Endothelial cell of umbilical vein (primary cell): ENCODE measurements around the gene RPL10A. TPM values are rescaled to one million over a fixed set of nuclear protein-coding genes. Genes with fewer than 3 reads are reported as not detected.
A peak's percentile ranks its signal among the peaks of the same experiment; 100 is the strongest.

Source experiments
- BruUV-seq: library from RNA; stranded (reverse); fragments of 400-500 nt; replicated peaks from 2 replicates; lab custom pipeline; 2021; lab: Mats Ljungman, UMichigan
- CTCF ChIA-PET: fragments of 300-600, 350-600 bp; sonication (Branson Sonifier 250); formaldehyde crosslinking; loops from one replicate; lab custom pipeline; 2021; ENCODE audit warnings: antibody characterized with exemption, inconsistent platforms; lab: Charles Lee
- POLR2A ChIA-PET: fragments of 300-600, 350-600 bp; sonication (Branson Sonifier 250); formaldehyde crosslinking; loops from one replicate; lab custom pipeline; 2021; ENCODE audit warnings: antibody characterized with exemption, inconsistent platforms; lab: Charles Lee
- DNase-seq: peaks from one replicate; pipeline ENCODE4 v3.0.0-alpha.2; 2011; ENCODE audit warnings: low read depth, low spot score
- FAIRE-seq: peaks from 2 replicates; lab custom pipeline; 2011; peaks lifted over from hg19 to GRCh38; lab: Jason Lieb, UNC
- H2AFZ ChIP-seq: 2 replicates; pipeline ENCODE4 v1.6.0; 2012; ENCODE audit warnings: low read depth, low read length, control low read depth, inconsistent platforms
- H3K27ac ChIP-seq: 2 replicates; pipeline ENCODE4 v1.5.1; 2011; ENCODE audit warnings: low read depth, mild to moderate bottlenecking, control low read depth, low read length, moderate library complexity; ENCODE audit not compliant: insufficient read depth
- H3K27me3 ChIP-seq, 2 experiments: 2 replicates each; pipeline versions ENCODE4 v1.6.0 to v1.6.1; 2011; ENCODE audit warnings: low read length in 2 of 2, mixed read lengths in 1 of 2; ENCODE audit not compliant: control insufficient read depth in 2 of 2, insufficient read depth in 2 of 2
- H3K36me3 ChIP-seq, 2 experiments: 2 replicates in 1 of 2; 3 replicates in 1 of 2; pipeline ENCODE4 v1.5.1; 2011; ENCODE audit warnings: low read length in 2 of 2, mild to moderate bottlenecking in 1 of 2, moderate library complexity in 1 of 2; ENCODE audit not compliant: control insufficient read depth in 2 of 2, insufficient read depth in 2 of 2; ENCODE audit errors: extremely low read depth in 1 of 2
- H3K4me1 ChIP-seq: 3 replicates; pipeline ENCODE4 v1.5.1; 2011; ENCODE audit warnings: mild to moderate bottlenecking, low read length; ENCODE audit not compliant: control insufficient read depth, insufficient read depth; ENCODE audit errors: extremely low read depth
- H3K4me2 ChIP-seq: 2 replicates; pipeline ENCODE4 v1.6.1; 2011; ENCODE audit warnings: low read length, control low read depth, mixed read lengths; ENCODE audit not compliant: insufficient read depth
- H3K4me3 ChIP-seq, 3 experiments: fragments of 200-600 bp in 1 of 3; sonication (generic), shearing (Covaris generic) in 1 of 3; replicated peaks in 1 of 3; 2 replicates each; pipeline ENCODE4 v1.5.1; 2011 to 2016; ENCODE audit warnings: control low read depth in 3 of 3, low read length in 3 of 3, mild to moderate bottlenecking in 2 of 3, inconsistent platforms in 1 of 3, low read depth in 1 of 3, moderate library complexity in 1 of 3; ENCODE audit not compliant: insufficient read depth in 1 of 3
- H3K79me2 ChIP-seq: 2 replicates; pipeline ENCODE4 v1.6.0; 2012; ENCODE audit warnings: low read length, inconsistent platforms; ENCODE audit not compliant: control insufficient read depth, insufficient read depth
- H3K9ac ChIP-seq: replicated peaks from 2 replicates; pipeline ENCODE3; 2011; ENCODE audit warnings: low read length, control low read depth; ENCODE audit not compliant: insufficient read depth; ENCODE audit errors: extremely low read depth
- H3K9me1 ChIP-seq: replicated peaks from 3 replicates; pipeline ENCODE4 v1.6.0; 2011; ENCODE audit warnings: mild to moderate bottlenecking, low read length; ENCODE audit not compliant: control insufficient read depth, insufficient read depth; ENCODE audit errors: extremely low read depth
- H3K9me3 ChIP-seq: replicated peaks from 2 replicates; pipeline ENCODE4 v1.5.1; 2012; ENCODE audit warnings: low read length, inconsistent platforms; ENCODE audit not compliant: control insufficient read depth, insufficient read depth
- H4K20me1 ChIP-seq: replicated peaks from 2 replicates; pipeline ENCODE3; 2011; ENCODE audit warnings: mild to moderate bottlenecking, low read length; ENCODE audit not compliant: control insufficient read depth, insufficient read depth; ENCODE audit errors: extremely low read depth
- EZH2 ChIP-seq: IDR thresholded peaks from 2 replicates; pipeline ENCODE4 v1.6.1; 2012; ENCODE audit warnings: borderline replicate concordance, low read depth, mild to moderate bottlenecking, moderate library complexity, low read length, inconsistent platforms; ENCODE audit not compliant: severe bottlenecking
- FOS ChIP-seq: IDR thresholded peaks from 2 replicates; pipeline ENCODE4 v1.6.1; 2011; ENCODE audit warnings: mild to moderate bottlenecking, low read length, moderate library complexity, borderline replicate concordance; ENCODE audit not compliant: insufficient read depth
- GATA2 ChIP-seq: IDR thresholded peaks from 2 replicates; pipeline ENCODE4 v1.7.0; 2011; ENCODE audit warnings: low read depth, mild to moderate bottlenecking, moderate library complexity, mixed read lengths, low read length; ENCODE audit not compliant: insufficient read length, insufficient read depth
- JUN ChIP-seq: IDR thresholded peaks from 2 replicates; pipeline ENCODE4 v1.6.1; 2011; ENCODE audit warnings: borderline replicate concordance, low read depth; ENCODE audit not compliant: insufficient read length, insufficient read depth
- MYC ChIP-seq: IDR thresholded peaks from one replicate; pipeline ENCODE4 v1.6.1; 2011; ENCODE audit warnings: mild to moderate bottlenecking, low read depth, low read length
- POLR2A ChIP-seq: IDR thresholded peaks from 2 replicates; pipeline ENCODE4 v1.6.1; 2012; ENCODE audit warnings: low read depth, mild to moderate bottlenecking, control low read depth, low read length
- POLR2AphosphoS5 ChIP-seq: IDR thresholded peaks from 2 replicates; pipeline ENCODE4 v1.6.1; 2012; ENCODE audit warnings: low read depth, mild to moderate bottlenecking, control low read depth, low read length, moderate library complexity; ENCODE audit not compliant: insufficient read depth
- dilution Hi-C: fragments of 300-500 bp; cut with MboI; formaldehyde crosslinking; loops from one replicate; pipeline ENCODE4 v1.15.0; 2019; ENCODE audit warnings: low sequenced_read_pairs; ENCODE audit not compliant: extremely low pct_ligation_motif_present
- intact Hi-C: fragments of 100-400 bp; cut with micrococcal nuclease; formaldehyde crosslinking; loops from one replicate; pipeline ENCODE4 v1.10.0; 2022
- polyA plus RNA-seq, 4 experiments: library from polyadenylated mRNA; depleted of rRNA in 3 of 4; stranded (reverse) in 3 of 4; unstranded in 1 of 4; fragments of >200 nt; gene quantifications; 2 replicates each; pipeline versions ENCODE4 v1.2.1 to v1.2.3, GENCODE V29; 2011 to 2012; ENCODE audit warnings: missing spikeins in 1 of 4
- total RNA-seq: library from RNA; stranded (reverse); gene quantifications from 2 replicates; pipeline ENCODE4 v1.2.3, GENCODE V29; 2021
- TF ChIP-seq, protein P1 (sequence below): IDR thresholded peaks from 2 replicates; pipeline ENCODE4 v1.6.1; 2011; ENCODE audit not compliant: insufficient read depth, insufficient read length

RPL10A gene
- total and polyA plus RNA-seq, 2 donors (not counting 3 experiments of a cell fraction or from before 2014, with no cell fraction given), result 1,339 to 1,956 TPM

DNA sequence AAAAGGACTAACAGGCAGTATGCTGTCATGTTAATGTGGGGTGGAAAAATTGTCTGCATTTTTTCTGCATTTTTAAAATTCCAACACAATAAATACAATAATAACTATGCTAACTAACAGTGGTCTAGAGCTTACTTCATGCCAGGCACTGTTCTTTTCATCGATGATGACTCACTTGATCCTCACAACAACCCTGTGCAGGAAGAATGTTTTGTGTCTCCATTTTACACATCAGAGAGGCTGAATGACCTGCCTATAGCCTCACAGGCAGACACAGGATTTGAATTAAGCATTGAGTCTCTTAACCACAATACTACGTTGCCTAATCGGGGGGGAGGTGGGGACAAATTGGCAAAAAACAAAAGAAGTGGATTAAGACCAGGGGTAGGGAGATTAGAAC is 42.9 kb upstream of the RPL10A start:
- FAIRE-seq (peak; percentile 99), DNase-seq (peak; percentile 92)
- Histone ChIP-seq H3K9me3 (peaks cover 2% of the 10 kb centered on the region), H3K79me2 (no peaks in the 10 kb centered on the region), H3K27me3 (no peaks in the 10 kb centered on the region), H3K4me1 (peaks cover 48% of the 10 kb centered on the region), H3K4me3 (no peak overlapping the region), H3K4me2 (peak overlapping the region; percentile 45), H3K9me1 (no peaks in the 10 kb centered on the region), H3K27ac (peak overlapping the region; percentile 98), H2AFZ (no peak overlapping the region), H3K36me3 (peaks cover 0 to 7% of the 10 kb centered on the region in 2 experiments), H3K9ac (peak overlapping the region; percentile 41), H4K20me1 (no peaks in the 10 kb centered on the region)
- CTCF ChIA-PET, result interaction anchor here (1.0 to 12.7 kb wide), 6 partner anchors 10 to 83 kb away, joined by 3 to 228 read pairs (median 4); partner anchors contain the start of gene PPARD
- no TSS peak for BruUV-seq
- TF ChIP-seq FOS (peak; percentile 93), GATA2 (no peak), POLR2AphosphoS5 (peak; percentile 44), JUN (peak; percentile 89), MYC (no peak)
- dilution Hi-C loops, result no loop called here
- intact Hi-C loops, result loop anchor here (1.0 to 5.0 kb wide), 4 partner anchors 24 to 242 kb away; no protein-coding TSS in a partner anchor
- POLR2A ChIA-PET, result interaction anchor here (1.4 kb wide), 1 partner anchor 83 kb away, joined by 5 read pairs; the partner anchor contains the start of gene PPARD

DNA sequence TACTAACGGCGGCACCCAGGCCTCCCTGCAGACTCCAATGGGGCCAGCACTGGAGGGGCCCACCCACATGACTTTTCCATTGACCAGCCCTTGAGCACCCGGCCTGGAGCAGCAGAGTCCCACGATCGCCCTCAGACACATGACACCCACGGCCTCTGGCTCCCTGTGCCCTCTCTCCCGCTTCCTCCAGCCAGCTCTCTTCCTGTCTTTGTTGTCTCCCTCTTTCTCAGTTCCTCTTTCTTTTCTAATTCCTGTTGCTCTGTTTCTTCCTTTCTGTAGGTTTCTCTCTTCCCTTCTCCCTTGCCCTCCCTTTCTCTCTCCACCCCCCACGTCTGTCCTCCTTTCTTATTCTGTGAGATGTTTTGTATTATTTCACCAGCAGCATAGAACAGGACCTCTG is 42.1 kb upstream of the RPL10A start:
- peaks cover 48% of the 10 kb centered on the region for H3K4me1 ChIP-seq
- ChIA-PET CTCF (interaction anchor here (1.1 to 12.7 kb wide), 2 partner anchors 21 to 55 kb away, joined by 3 to 228 read pairs; no protein-coding TSS in a partner anchor), POLR2A (interaction anchor here (1.4 kb wide), 1 partner anchor 84 kb away, joined by 5 read pairs; the partner anchor contains the start of gene PPARD)
- no TSS peak for BruUV-seq
- H3K36me3 ChIP-seq, result peaks cover 0 to 7% of the 10 kb centered on the region in 2 experiments
- no peaks in the 10 kb centered on the region for H4K20me1 ChIP-seq
- dilution Hi-C loops, result no loop called here
- intact Hi-C loops, result loop anchor here (5.0 kb wide), 1 partner anchor 241 kb away; no protein-coding TSS in a partner anchor
- H3K9me1 ChIP-seq, result no peaks in the 10 kb centered on the region
- H2AFZ ChIP-seq, result no peak overlapping the region
- DNase-seq (peak; percentile 56), FAIRE-seq (peak; percentile 83)
- H3K9ac ChIP-seq, result peak overlapping the region; percentile 41
- H3K4me3 ChIP-seq, result no peak overlapping the region
- peaks cover 2% of the 10 kb centered on the region for H3K9me3 ChIP-seq
- no peaks in the 10 kb centered on the region for H3K27me3 ChIP-seq
- no peak overlapping the region for H3K4me2 ChIP-seq
- no peaks in the 10 kb centered on the region for H3K79me2 ChIP-seq
- TF ChIP-seq EZH2, result no peak
- TF ChIP-seq GATA2, result no peak
- TF ChIP-seq, protein P1, sequence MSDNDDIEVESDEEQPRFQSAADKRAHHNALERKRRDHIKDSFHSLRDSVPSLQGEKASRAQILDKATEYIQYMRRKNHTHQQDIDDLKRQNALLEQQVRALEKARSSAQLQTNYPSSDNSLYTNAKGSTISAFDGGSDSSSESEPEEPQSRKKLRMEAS, result no peak
- peak; percentile 45 for TF ChIP-seq POLR2A
- peak; percentile 36 for TF ChIP-seq POLR2AphosphoS5
- no peak for TF ChIP-seq MYC
- peak overlapping the region; percentile 98 for H3K27ac ChIP-seq
